HTR-8/SVneo (cell line): ENCODE data around the gene DLGAP1.

Experiments used
- DNase-seq: peaks from one replicate; pipeline ENCODE4 v3.0.0; 2011; ENCODE audit warnings: low spot score, mixed read lengths; ENCODE audit not compliant: insufficient read length
- FAIRE-seq: peaks from 2 replicates; lab custom pipeline; 2011; peaks lifted over from hg19 to GRCh38; lab: Jason Lieb, UNC

Gene DLGAP1

GRCh38 chr18:3760741-3761140, 694.4 kb downstream of the DLGAP1 start:
- FAIRE-seq: no peak
- no peak for DNase-seq

DNA sequence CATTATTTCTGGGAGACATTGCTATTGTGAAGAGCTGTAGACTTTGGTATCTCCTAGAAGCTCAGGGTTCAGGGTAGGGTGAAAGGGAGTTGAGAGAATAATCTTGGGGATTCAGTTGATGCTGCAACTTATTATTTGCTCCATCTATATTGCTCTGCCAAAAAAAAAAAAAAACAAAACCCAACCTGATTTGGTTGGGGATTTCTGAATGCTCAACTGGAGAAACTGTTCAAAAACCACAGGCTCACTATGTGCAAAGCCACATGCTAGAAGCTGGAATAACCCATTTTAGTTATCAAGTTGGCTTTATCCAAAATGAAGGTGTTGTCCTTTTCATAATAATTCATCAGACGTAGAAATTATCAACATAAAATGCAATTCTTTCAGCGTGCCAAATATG, 696.0 kb downstream of the DLGAP1 start:
- FAIRE-seq (no peak), DNase-seq (no peak)

GRCh38 chr18:3758531-3758930, 696.6 kb downstream of the DLGAP1 start:
- FAIRE-seq (peak; percentile 49), DNase-seq (peak; percentile 36)

GRCh38 chr18:3757361-3757760, 697.7 kb downstream of the DLGAP1 start:
- DNase-seq: no peak
- FAIRE-seq: no peak

GRCh38 chr18:3753106-3753505, 702.0 kb downstream of the DLGAP1 start:
- FAIRE-seq: no peak
- no peak for DNase-seq

DNA sequence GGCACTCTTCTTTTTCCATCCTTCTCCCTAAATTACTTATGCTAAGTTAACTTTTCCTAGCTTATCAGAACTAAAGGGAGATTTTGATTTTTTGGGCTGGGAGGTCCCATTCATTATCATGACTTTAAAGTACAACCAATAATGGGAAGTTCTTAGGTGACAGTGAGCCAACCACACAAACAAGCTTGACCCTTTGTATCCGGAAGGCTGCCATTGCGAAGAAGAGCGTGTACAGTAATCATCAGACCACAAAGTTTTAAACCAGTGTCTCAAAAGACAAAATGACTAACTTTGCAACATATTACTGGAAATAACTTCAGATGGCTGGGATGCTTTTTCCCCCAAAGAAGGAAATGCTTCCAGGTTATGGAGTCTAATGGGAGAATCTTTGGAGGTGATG, 707.0 kb downstream of the DLGAP1 start:
- FAIRE-seq: no peak
- DNase-seq: no peak

- DNase-seq (peak; percentile 15), FAIRE-seq (no peak)
These were observed 707.7 kb downstream of the DLGAP1 start for GRCh38 chr18:3747176-3747973.

DNA sequence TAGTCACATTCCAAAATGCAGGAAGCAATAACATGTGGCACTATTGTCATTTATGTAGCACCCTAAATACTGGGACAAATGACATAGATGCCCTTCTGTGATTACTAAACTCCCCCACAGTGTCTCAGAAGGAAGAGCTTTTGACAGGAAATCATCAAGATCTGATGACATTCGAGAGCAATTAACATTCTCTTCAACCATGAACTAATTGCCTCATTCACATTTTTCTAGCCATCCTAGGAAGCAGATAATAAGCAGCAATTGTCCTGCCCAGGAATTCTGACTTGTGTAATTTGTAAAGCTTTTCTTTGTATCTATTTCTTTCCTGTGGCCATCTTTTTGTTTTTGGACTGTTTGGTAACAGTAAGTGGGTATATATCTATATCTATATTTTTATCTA, 712.6 kb downstream of the DLGAP1 start:
- DNase-seq (no peak), FAIRE-seq (no peak)

GRCh38 chr18:3741333-3741732, 713.8 kb downstream of the DLGAP1 start:
- FAIRE-seq (no peak), DNase-seq (no peak)

GRCh38 chr18:3728704-3729437, 726.2 kb downstream of the DLGAP1 start:
- FAIRE-seq (no peak), DNase-seq (no peak)

GRCh38 chr18:3727274-3727673, 727.8 kb downstream of the DLGAP1 start:
- no peak for FAIRE-seq
- no peak for DNase-seq

DNA sequence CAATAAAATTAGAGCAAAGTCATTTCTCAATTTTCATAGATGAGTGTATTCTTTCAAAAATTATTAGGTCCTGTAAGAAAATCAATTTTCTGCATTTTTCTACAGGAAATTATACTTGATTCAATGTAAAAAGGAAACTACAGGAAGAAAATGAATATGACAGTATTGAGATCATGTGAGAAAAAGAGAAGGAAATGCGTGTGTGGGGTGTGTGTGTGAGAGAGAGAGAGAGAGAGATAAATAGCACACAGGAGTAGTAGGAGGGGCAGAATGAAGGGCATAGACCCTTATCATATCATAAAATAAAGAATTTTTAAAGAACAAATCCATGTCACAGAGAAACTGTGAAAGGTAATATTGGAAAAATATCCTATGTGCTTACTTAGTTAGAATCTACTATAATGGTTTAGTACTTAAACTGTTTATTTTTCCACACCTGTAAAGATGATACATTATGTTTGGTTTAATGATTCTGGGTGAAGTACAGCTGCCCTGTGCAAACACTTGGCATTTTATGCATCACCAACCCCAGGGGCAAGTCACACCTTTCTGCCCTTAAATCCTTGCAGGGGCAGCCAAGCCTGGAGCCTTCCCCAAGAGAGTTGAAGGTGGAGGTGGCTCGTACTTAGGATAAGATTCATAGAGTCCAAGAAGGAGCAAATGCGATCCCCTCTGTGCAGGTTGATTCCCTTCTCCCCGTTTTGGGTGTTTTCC, 728.7 kb downstream of the DLGAP1 start:
- no peak for DNase-seq
- FAIRE-seq: no peak

DNA sequence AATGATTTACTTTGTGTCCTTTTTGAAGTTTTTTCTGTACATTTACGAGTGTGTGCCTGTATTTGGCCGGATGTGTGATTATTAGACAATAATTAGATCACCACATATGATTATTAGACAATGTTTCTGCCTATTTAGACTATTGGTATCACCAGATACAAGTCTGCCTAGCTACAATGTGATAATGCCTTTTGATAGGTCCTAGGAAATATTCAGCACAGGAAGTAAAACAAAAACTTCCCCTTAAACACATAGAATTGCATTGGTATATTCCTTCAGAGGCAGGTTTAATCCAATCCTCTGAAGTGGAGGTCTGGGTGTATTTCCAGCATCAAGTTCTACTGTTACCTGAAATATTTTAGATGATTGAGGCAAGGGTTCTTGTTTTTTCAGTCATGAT, 730.0 kb downstream of the DLGAP1 start:
- FAIRE-seq: no peak
- no peak for DNase-seq

DNA sequence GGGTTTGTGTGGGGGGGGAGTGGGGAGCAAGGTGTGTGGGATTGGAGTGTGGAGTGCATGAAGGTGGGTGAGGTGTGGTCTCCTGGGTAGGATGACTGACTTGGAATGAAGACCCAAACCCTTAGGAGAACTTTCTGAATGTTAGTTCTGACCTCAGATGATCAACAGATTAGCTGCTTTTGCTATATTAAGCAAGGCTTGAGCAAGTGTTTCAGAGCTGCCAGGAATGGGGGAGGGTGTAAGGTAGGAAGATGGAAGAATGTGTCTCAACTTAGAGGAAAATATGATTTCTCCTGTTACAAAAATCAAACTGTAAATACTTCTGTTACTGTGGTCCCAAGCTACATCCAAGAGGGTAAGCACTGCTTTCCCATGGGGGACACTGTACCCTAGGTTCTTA, 731.6 kb downstream of the DLGAP1 start:
- no peak for FAIRE-seq
- DNase-seq: no peak

DNA sequence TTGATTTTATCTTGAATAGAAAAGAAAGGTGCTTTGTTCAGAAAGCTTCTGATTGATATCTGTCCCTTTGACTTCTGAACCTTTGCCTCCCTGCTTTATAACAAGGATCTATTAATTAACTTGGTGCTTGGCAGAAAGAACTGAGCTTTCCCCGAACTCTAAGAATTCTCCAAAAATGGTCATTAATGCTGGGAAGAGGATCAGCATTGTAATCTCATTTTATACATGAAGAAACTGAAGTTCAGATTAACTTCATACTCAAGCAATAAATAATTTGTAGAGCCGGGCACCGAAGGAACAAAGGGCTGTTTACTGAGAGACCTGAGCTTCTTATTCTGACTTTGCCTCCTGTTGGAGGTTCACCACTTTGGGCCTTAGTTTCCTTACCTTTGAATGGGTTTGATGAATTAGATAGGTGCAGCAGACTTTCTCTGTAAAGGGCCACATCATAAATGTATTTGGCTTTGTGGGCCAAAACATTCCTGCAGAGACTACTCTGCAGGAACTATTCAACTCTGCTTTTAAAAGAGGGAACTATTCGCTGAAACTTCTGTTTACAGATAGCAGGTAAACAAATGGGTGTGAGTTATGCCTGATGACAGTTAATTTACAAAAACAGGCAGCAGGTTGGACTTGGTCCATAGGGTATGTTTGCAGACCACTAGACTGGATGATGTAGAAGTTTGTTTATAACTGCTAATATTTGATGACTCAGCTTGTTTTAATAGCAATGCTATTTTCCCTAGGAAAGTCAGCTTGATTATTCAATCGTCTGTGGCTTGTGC, 732.3 kb downstream of the DLGAP1 start:
- no peak for FAIRE-seq
- no peak for DNase-seq

GRCh38 chr18:3721771-3722648, 733.1 kb downstream of the DLGAP1 start:
- DNase-seq: no peak
- FAIRE-seq: no peak

DNA sequence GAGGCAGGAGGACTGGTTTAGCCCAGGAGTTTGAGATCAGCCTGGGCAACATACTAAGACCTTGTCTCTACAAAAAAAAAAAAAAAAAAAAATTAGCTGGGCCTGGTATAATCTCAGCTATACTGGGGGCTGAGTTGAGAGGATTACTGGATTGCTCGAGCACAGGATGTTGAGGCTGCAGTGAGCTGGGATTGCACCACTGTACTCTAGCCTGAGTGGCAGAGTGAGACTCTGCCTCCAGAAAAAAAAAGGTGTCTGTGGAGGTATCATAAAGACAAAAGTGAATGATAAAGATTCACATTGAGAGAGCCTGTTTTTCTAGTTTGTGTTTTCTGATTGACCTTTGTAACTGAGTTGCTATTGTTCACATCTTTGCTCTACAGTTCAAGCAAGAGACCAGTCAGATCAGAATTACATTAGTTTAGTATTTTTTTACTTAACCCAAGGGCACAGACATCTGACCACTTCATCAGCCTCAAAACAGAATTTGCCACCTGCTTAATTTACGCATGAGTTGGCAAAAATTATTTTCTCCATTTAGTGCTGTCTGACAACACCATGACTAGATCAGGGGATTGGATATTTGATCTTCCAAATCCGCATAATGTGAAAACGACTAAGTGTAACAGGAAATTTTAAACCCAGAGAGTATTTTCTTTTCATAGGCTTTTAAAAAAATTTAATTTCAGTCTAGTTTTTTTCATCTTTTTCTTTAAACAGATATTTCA, 734.1 kb downstream of the DLGAP1 start:
- FAIRE-seq: no peak
- DNase-seq: no peak

DNA sequence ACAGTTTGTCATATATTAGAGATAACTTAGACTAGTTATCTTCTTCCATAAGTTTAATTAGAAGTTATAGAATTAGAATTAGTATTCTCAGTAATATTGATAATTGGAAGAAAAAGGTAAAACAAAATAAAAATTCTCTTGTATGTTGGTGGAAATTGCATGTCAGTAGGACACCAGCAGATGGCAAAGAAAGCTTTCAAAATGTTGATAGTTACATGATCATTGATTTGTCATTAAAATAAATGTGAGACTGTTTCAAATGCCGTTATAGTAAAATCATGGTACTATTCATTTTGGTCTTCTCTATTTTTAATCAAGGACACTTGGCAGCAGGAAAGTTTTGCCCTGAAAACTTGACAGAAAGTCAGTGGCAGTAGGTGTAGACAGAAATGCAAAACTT, 734.9 kb downstream of the DLGAP1 start:
- no peak for FAIRE-seq
- DNase-seq: no peak
